Erythroblast (primary cell): Measurements from ENCODE around the gene NRIP2.

ENCODE experiments used
- GATA1 ChIP-seq: IDR thresholded peaks from 2 replicates; pipeline ENCODE4 v1.6.1; 2011; ENCODE audit warnings: low read depth, mild to moderate bottlenecking, control low read depth, low read length, moderate library complexity
- POLR2A ChIP-seq: IDR thresholded peaks from 2 replicates; pipeline ENCODE4 v1.6.1; 2011; ENCODE audit warnings: mild to moderate bottlenecking, low read length

GRCh38 chr12:2876431-2877046, 41.7 kb upstream of the NRIP2 start:
- TF ChIP-seq POLR2A, result no peak
- TF ChIP-seq GATA1, result no peak
